ENCODE measurements around the gene GALNS.

Gene GALNS

DNA sequence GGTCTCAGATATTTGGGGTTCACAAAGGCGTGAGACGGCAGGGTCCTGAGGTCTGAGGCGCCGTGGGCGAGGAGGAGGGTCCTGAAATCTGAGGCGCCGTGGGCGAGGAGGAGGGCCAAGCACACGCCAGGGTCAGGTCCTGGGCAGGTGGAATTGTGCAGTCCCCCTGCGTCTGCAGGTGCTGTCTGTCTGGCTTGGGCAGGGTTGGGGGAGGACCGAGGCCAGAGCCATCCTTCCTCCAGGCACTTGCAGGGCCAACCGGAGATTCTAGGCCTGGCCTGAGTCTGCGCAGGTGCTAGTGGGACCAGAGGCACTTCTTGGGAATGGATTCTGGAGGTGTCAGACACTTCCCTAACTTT lies 42.6 kb downstream of the GALNS start:
- no peak for DNase-seq

DNA sequence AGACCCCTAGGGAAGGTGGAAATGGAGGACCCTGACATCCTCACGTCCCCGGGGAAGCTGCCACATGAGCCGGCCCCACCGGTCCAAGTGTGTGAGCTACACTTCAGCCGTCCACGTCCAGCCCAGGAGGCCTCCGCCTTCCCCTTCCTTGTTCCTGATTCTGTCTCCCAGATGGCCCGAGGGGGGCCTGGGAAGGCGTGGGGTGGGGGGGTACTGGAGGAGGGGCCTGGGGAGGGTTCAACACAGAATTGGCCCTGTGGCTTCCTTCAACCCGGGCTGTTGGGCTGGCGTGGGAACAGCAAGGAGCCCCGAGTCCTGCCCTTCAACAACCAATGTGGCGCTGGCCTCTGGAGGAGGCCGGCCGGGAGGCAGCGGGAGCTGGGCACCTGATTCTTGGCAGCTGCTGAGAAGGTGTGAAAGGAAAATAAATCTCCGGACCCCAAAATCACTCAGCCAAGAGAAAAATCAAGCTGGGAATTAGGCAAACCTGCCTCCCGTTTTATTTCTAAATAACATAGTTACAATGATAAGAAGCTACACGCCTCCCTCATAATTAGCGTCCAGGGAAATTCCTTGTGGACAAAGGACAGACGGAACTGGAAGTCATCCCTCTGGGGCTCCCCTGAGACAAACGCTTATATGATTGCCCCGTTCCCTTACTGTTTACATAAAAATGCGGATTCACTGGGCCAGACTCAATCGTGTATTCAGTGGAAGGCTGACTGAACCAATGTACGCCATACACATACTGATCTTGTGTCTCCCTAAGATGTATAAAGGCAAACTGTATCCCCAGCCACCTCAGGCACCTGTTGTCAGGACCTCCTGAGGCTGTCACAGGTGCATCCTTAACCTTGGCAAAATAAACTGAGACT lies 43.2 kb downstream of the GALNS start:
- DNase-seq, result no peak

DNA sequence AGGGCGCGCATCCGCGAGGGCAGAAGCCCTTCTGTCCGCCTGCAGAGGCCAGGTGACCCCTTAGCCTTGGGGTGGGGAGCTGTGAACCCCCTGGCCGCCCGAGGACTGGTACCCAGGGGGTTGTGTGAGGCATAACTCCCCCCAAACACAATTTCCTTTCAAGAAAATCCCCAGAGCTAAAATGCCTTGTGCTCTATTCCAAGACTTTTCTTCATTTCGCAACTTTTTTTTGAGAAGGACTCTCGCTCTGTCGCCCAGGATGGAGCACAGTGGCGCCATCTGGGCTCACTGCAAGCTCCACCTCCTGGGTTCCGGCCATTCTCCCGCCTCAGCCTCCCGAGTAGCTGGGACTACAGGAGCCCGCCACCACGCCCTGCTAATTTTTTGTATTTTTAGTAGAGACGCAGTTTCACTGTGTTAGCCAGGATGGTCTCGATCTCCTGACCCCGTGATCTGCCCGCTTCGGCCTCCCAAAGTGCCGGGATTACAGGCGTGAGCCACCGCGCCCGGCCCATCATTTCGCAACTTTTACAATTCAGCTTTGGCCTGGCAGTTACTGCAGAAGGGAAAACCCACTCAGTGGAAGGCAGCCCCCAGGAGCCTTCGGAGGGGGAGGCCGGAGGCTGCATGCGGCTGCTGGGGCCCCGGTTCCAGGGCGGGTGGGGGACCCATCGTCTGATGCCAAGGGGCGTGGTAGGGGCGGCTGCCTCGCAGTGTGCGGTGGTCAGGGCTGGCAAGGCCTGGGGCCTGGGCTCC lies 44.1 kb downstream of the GALNS start:
- no peak for DNase-seq

DNA sequence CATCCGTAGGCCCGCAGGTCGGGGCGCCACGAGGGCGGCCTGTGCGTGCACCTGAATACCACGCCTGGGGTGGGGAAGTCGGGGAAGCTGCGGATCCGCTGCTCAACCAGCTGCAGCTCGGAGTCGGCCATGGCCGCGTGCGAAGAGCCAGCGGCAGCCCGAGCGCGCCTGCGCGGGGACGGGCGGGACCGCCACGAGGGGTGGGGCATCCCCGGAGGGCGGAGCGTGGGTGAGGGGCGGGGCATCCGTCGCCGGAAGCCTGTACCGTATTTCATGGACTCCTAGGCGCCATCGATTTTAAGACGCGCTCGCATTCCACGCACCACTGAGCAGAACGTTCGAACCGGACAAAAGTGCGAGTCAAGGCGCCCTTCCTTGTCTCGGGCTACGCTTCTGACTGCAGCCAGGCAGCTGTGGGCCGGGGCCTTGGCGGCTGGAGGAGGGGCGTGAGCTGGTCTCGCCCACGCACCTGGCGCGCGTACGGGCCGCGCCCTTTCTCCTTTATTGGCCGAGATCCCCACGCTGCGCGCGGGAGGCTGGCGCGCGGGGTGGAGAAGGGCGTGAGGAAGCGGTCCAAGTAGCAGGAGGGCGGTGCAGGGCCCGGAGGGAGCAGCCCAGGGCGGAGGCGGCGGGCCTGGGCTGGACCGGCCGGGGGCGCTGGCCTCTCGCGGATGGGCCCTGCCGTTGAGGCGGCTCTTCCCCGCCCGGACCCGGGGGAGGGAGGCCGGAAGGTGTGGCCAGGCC lies 44.8 kb downstream of the GALNS start, which contains the start of gene APRT:
Gene APRT, minus strand, starts transcription at position 160 of the 744 bp plus-strand sequence. Its CDS starts 29 bp downstream, at position 131.
- DNase-seq, result peak; percentile 96

DNA sequence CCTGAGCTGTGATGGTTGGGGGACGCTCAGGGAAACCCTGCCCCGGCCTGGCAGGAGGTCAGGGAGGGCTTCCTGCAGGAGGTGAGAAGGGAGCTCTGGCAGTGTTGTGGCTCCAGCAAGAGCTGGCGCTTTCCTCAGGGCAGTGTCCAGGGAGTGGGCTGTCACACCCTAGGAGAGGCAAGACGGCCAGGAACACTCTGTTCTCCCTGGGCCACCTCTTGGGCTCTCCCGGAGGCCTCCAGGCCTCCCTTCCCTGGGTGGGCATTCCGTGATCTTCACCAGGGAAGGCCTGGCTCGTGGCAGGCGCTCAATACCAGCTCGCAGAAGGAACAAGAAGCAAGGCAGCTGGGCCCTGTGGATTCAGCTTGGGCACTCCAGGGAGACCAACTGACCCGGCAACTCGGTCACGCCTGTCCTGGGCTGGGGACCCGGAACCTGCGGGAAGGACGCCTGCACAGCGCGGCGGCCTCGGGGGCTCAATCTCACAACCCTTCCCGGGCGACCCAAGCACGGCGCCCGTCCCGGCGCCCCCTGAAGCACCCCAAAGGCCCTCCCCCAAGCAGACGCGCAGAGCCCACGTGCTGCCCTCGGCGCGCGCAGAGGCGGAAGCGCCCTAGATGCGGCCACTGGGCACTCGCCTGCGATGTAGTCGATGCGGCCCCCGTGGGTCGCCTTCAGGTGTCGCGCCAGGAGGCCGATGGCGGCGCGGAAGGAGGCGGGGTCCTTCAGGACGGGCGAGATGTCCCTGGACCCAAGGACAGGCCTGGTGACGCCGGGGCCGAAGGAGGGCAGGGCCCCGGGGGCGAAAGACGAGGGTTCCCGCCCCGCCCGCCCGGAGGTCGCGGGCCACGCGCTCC lies 45.6 kb downstream of the GALNS start:
- peak; percentile 46 for DNase-seq

DNA sequence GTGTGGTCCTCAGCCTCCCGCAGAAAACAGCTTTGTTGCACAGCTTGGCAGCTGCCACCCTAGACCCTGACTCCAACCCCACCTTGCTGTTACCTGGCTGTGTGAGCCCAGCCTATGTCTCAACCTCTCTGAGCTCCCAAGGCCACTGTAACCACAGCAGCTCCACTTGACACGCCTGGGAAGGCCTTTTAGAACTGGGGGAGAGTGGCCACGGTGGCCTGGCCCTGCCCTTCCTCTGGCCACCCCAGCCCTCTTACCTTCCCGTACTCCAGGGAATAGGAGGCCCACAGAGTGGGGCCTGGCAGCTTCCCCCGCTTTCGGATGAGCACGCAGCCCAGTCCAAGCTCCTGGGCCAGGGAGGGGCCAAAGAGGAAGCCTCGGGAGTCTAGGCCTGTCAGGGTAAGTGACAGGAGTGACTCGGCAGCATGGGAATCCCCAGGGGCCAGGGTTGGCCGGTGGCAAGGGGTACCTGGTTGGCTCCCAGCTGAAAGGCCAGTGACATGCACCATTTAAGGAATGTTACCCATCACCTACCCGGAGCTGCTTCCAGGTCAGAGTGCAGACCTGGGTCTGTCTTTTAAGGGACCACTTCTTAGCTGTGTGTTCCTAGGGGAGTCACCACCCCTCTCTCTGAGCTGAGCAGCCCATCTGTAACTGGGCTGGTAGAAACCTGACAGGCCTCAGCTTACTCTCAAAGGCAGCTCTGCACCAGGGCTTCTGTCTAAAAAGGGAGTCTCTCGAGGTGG lies 46.4 kb downstream of the GALNS start:
- DNase-seq, result no peak

DNA sequence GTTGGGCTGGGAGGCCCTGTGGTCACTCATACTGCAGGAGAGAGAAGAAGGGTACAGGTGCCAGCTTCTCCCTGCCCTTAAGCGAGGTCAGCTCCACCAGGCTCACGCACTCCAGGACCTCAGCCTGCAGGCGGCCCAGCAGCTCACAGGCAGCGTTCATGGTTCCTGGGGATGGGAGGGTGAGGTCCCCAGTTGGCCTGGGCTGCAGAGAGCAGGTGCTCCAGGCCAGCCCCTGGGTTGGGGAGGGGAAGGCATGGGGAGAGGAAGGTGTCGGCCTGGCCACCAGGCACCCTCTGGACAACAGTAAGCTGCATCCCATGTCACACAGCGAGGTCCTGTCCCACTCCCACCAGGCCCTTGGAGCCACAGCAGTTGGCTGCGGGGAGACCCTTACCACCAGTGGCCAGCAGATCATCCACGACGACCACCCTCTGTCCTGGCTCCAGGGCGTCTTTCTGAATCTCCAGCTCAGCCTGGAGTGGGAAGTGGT lies 47.0 kb downstream of the GALNS start:
- no peak for DNase-seq

DNA sequence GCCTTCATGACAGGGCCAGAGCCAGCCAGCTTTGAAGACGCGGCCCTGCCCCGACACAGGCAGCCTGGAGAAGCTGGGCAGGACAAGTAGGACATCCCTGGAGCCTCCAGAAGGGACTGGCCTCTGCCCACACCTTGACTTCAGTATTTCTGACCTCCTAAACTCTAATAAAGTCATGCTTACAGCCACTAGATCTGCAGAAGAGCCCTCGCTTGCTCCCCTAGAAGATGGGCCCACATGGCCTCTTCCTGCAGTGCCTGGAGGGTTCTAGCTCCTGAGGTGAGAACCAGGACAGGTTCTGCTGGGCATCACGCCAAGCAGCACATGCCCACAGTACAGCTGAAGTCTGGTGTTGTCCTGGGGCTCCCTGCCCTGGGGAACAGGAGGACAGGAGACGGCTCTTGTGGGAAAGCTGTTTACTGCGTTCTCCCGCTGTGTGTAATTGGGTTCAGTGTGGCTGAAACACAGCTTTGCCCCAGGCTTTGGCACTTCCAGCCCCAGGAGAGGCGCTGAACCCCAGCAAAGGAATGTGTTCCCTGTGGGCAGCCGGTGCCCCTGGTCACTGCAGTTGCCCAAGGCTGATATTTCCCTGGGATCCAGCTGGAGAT lies 47.6 kb downstream of the GALNS start:
- no peak for DNase-seq

DNA sequence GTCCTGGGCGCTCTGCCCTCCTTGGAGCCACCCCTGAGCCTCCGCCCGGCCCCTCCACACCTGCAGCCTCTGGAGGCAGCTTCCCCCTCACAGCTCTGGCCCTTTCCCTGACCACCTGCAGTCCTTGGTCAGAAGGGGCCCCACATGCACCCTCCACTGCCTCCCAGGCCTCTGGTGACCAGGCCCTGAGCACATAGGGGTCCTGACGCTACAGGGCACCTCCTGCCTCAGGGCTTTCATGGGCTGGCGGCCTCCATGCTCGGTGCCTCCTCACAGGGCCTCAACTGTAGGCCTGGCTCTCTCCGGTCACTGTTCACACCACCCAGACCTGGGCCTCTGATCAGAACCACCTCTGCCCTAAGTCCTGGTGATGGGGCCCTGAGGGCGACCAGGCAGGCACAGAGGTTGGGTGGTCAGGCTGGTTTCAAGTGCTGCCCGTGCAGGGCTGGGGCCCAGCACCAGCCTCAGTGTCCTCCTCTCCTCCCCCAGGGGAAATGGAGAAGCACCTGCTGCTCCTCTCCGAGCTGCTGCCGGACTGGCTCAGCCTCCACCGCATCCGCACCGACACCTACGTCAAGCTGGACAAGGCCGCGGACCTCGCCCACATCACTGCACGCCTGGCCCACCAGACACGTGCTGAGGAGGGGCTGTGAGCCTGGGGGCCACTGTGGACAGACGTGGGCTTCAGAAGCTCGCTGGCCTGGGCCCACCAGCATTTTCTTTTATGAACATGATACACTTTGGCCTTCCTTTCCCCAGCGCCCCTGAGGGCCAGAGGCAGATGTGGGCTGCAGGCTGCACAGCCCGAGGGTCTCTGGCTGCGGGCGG lies 48.9 kb downstream of the GALNS start:
- DNase-seq, result no peak

DNA sequence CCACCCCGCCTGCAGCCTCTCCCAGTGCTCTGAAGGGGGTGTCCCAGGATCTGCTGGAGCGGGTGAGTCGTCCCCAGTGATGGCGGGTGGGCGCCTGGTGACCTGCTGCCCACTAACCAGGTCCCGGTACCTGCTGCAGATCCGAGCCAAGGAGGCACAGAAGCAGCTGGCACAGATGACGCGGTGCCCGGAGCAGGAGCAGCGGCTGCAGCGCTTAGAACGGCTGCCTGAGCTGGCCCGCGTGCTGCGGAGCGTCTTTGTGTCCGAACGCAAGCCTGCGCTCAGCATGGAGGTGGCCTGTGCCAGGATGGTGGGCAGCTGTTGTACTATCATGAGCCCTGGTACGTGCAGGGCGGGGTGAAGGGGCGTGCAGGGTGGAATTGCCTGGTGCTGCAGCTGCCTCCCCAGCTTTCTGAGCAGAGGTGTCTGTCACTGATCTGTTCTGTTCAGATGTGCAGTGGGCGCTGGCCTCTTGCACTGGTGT lies 49.6 kb downstream of the GALNS start:
- DNase-seq, result no peak

DNA sequence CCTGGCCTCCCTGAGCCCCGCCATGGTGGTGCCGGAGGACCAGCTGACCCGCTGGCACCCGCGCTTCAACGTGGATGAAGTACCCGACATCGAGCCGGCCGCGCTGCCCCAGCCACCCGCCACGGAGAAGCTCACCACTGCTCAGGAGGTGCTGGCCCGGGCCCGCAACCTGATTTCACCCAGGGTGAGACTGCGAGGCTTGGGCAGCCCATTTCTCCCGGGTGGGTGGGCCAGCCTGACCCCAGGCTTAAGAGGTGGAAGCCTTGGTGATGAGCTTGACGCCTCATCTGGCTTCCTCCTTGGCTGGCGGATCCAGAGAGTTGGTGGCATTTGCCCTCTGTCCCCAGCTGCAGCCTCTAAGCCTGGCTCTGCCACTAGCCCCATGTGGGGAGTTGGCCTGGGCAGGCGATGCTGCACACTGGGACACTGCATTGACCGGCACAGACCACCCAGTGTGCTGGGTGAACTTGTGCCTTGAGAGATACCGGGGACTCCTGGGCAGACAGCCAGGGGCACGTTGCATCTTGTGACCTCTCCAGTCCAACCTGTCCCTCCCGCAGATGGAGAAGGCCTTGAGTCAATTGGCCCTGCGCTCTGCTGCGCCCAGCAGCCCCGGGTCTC lies 50.1 kb downstream of the GALNS start:
- no peak for DNase-seq

DNA sequence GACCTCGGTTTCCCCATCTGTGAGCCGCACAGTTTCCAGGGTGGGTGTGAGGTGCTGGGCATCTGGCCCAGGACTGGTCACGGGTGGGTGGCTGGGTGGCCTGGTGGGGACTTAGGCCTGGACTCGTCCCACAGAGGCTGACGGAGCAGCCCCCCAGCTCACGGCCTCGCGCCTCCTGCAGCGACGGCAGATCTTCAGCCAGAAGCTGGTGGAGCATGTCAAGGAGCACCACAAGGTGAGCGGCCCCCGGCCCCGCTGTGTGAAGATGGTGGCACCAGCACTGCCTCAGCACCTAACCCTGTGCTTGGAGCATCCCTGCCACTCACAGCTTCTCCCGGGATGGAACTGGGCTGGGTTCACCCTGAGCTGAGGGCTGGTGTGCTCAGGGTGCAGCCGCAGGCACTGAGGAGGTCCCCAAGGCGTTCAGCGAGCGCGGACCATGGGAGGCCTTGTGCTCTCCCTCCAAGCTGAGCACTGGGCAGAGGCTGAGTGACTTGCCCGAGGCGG lies 50.8 kb downstream of the GALNS start:
- no peak for DNase-seq

DNA sequence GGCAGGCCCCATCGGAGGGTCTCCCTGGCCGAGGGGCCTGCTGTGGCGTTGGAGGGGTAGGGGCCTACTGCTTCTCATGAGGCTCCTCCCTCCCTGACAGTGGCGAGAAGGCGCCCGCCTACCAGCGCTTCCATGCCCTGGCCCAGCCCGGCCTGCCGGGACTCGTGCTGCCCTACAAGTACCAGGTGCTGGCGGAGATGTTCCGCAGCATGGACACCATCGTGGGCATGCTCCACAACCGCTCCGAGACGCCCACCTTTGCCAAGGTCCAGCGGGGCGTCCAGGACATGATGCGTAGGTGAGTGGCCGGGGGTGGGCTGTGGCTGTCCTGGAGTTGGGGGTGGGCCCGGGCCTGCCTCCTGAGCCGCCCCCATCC lies 51.4 kb downstream of the GALNS start:
- DNase-seq, result no peak

DNA sequence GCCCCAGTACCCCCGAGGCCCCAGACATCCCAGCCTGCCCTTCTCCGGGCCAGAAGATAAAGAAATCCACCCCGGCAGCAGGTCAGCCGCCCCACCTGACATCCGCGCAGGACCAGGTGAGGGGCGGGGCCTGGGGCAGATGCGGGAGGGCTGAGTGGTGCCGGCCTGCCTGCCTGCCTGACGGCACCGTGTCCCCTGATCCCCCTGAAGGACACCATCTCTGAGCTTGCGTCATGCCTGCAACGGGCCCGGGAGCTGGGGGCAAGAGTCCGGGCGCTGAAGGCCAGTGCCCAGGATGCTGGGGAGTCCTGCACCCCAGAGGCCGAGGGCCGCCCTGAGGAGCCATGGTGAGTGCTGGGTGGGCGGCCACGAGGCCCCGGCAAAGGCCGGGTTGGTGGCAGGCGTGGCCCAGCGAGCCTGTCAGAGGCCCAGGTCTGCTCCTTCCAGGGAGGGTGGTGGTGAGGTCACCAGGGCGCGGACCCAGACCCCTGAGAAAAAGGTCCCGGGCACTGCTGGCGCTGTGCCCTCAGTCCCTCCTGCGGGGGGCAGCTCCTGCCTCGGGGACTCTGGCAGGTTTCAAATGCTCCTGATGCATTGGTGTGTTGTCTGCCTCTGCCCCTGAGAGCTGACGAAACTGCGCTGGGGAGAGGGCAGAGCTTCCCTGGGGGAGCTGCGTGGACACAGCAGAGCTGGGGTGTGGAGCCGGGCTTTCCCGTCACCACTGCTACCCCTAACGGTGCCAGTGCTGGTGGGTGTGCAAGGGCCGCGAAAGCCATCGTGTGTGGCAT lies 52.0 kb downstream of the GALNS start:
- DNase-seq, result no peak

DNA sequence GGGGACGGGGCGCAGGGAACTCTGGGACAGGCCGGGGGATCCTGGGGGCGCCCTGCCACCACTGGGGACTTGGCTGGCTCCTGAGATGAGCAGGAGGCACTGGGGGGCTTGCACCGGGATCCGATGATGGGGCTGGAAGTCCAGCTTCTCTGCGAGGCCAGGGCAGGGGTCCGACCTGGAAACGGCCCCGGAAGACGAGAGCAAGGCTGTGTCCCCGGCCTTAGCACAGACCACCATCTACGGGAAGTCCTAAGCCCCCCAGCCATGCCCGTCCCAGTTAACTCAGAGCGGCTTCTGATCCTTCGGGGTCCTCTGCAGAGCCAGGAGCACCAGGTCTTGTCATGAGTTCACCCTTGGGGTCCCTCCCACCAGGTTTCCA lies 52.6 kb downstream of the GALNS start:
- no peak for DNase-seq

DNA sequence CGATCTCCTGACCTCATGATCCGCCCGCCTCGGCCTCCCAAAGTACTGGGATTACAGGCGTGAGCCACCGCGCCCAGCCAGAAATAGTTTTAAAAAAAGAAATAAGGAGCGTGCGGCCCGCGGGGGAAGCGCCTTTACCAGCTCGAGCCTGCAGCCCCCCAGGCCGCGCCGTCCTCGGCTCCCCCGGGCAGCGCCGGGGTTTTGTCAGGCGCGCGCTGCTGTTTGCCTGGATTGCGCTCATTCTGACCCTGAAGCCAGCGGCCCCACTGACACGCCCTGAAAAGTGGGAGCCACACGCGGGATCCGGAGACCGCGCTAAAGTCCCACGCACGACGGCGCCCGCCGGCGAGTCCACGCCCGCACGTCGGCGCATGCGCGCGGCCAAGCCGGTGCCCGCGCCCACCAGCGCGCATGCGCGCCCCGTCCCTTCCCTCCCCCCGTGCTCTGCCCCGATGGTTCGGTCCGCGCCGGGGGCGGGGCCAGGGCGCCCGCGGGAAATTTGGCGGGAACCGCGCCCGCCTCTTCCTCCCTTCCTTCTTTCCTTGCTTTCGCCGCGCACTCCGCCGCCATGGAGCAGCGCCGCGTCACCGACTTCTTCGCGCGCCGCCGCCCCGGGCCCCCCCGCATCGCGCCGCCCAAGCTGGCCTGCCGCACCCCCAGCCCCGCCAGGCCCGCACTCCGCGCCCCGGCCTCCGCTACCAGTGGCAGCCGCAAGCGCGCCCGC lies 53.3 kb downstream of the GALNS start, which contains the start of gene CDT1:
Gene CDT1, plus strand, starts transcription at position 526 of the 724 bp plus-strand sequence. Its CDS starts 43 bp downstream, at position 569.
- peak; percentile 82 for DNase-seq

DNA sequence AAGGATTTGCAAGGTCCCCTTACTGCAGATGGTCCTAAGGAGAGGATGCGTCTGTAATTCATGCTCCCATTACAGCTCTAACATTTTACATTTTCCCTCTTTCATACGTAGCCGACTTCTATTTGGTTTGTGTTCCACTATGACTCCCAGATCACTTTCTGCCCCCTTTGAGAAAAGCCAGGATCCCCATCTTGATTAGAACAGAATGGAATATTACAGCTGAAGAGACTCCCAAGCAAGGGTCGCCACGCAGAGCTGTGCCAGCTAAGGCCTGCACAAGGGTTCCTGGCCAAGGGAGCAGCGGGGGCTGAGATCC lies 56.5 kb downstream of the GALNS start:
- DNase-seq, result no peak
